Measurements from ENCODE around the gene EIF5A.

- TF ChIP-seq, protein P1, sequence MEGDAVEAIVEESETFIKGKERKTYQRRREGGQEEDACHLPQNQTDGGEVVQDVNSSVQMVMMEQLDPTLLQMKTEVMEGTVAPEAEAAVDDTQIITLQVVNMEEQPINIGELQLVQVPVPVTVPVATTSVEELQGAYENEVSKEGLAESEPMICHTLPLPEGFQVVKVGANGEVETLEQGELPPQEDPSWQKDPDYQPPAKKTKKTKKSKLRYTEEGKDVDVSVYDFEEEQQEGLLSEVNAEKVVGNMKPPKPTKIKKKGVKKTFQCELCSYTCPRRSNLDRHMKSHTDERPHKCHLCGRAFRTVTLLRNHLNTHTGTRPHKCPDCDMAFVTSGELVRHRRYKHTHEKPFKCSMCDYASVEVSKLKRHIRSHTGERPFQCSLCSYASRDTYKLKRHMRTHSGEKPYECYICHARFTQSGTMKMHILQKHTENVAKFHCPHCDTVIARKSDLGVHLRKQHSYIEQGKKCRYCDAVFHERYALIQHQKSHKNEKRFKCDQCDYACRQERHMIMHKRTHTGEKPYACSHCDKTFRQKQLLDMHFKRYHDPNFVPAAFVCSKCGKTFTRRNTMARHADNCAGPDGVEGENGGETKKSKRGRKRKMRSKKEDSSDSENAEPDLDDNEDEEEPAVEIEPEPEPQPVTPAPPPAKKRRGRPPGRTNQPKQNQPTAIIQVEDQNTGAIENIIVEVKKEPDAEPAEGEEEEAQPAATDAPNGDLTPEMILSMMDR (IDR thresholded peaks at IDR 0.05; ENCODE audit: extremely low read depth in 1 of 2, insufficient read depth in 1 of 2, low read depth in 1 of 2, low read length in 2 of 2) = no peak
- TF ChIP-seq EZH2 (IDR thresholded peaks at IDR 0.05; ENCODE audit: borderline replicate concordance, low read depth, low read length, severe bottlenecking) (no peak), POLR2AphosphoS5 (IDR thresholded peaks at IDR 0.05; ENCODE audit: insufficient read depth, low read depth, low read length) (no peak), POLR2A (IDR thresholded peaks at IDR 0.05; ENCODE audit: low read depth, low read length) (no peak)
These were observed 16.7 kb upstream of the EIF5A start for GRCh38 chr17:7290685-7291084.

Measured in endothelial cell of umbilical vein (primary cell).